Embryonic facial prominence (tissue), 1 donor: ENCODE results near the gene SLC24A3.

Experiments
- DNase-seq: peaks from one replicate; pipeline ENCODE4 v3.0.0-alpha.2; 2016; ENCODE audit errors: extremely low spot score

The SLC24A3 gene

GRCh38 chr20:19767070-19767469, 554.6 kb downstream of the SLC24A3 start:
- DNase-seq, result no peak

GRCh38 chr20:19768325-19768842, 555.9 kb downstream of the SLC24A3 start:
- DNase-seq, result no peak

GRCh38 chr20:19769507-19769906, 557.1 kb downstream of the SLC24A3 start:
- DNase-seq, result no peak

GRCh38 chr20:19770375-19770774, 557.9 kb downstream of the SLC24A3 start:
- no peak for DNase-seq

GRCh38 chr20:19771031-19771430, 558.6 kb downstream of the SLC24A3 start:
- no peak for DNase-seq
